HepG2 (cell line): ENCODE measurements around the gene FAM229B. TPM values are rescaled to one million over a fixed set of nuclear protein-coding genes. Genes with fewer than 3 reads are reported as not detected.

ENCODE experiments used
- ATF7 ChIP-seq, 2 experiments: fragments of 450-650 bp in 1 of 2; sonication (generic) in 1 of 2; formaldehyde crosslinking in 1 of 2; IDR thresholded peaks; 2 replicates each; pipeline versions ENCODE4 v1.4.0 to v1.6.1; 2016 to 2020; ENCODE audit warnings: antibody characterized with exemption in 1 of 2, mild to moderate bottlenecking in 1 of 2, missing genetic modification reagents in 1 of 2
- CHCHD3 ChIP-seq: sonication (generic); formaldehyde crosslinking; IDR thresholded peaks from 2 replicates; pipeline ENCODE4 v1.8.0; 2022; ENCODE audit warnings: mild to moderate bottlenecking, missing genetic modification reagents, moderate library complexity
- CTCF ChIP-seq: sonication (generic); formaldehyde crosslinking; IDR thresholded peaks from 2 replicates; pipeline ENCODE4 v1.5.0; 2020; ENCODE audit warnings: mild to moderate bottlenecking, missing genetic modification reagents, moderate library complexity
- DRAP1 ChIP-seq: IDR thresholded peaks from 2 replicates; pipeline ENCODE4 v1.6.1; 2016; ENCODE audit warnings: missing genetic modification reagents, missing compliant biosample characterization
- GMEB1 ChIP-seq: sonication (generic); formaldehyde crosslinking; IDR thresholded peaks from 2 replicates; pipeline ENCODE4 v1.5.1; 2020; ENCODE audit warnings: missing genetic modification reagents, mild to moderate bottlenecking, borderline replicate concordance
- GRHL1 ChIP-seq: sonication (generic); formaldehyde crosslinking; conservative IDR thresholded peaks from 2 replicates; pipeline ENCODE4 v1.8.0; 2022; ENCODE audit warnings: missing genetic modification reagents
- HOXA3 ChIP-seq: sonication (generic); formaldehyde crosslinking; IDR thresholded peaks from 2 replicates; pipeline ENCODE4 v1.5.0; 2020; ENCODE audit warnings: missing genetic modification reagents
- NCOA5 ChIP-seq: sonication (generic); formaldehyde crosslinking; IDR thresholded peaks from 2 replicates; pipeline ENCODE4 v1.4.0; 2020; ENCODE audit warnings: missing genetic modification reagents
- ZBTB21 ChIP-seq: sonication (generic); formaldehyde crosslinking; IDR thresholded peaks from 2 replicates; pipeline ENCODE4 v1.4.0; 2020; ENCODE audit warnings: missing genetic modification reagents
- ZBTB25 ChIP-seq: IDR thresholded peaks from 2 replicates; pipeline ENCODE4 v1.6.1; 2018; ENCODE audit warnings: missing genetic modification reagents
- ZNF18 ChIP-seq: sonication (generic); formaldehyde crosslinking; IDR thresholded peaks from 2 replicates; pipeline ENCODE4 v1.8.0; 2022; ENCODE audit warnings: mild to moderate bottlenecking, missing genetic modification reagents; ENCODE audit not compliant: insufficient replicate concordance
- ZNF281 ChIP-seq: sonication (generic); formaldehyde crosslinking; IDR thresholded peaks from 2 replicates; pipeline ENCODE4 v1.4.0; 2020; ENCODE audit warnings: missing genetic modification reagents, borderline replicate concordance
- ZNF557 ChIP-seq: sonication (generic); formaldehyde crosslinking; IDR thresholded peaks from 2 replicates; pipeline ENCODE4 v1.4.0; 2020; ENCODE audit warnings: missing genetic modification reagents
- ZNF678 ChIP-seq: sonication (generic); formaldehyde crosslinking; IDR thresholded peaks from 2 replicates; pipeline ENCODE4 v1.4.0; 2020; ENCODE audit warnings: mild to moderate bottlenecking, missing genetic modification reagents
- ZNF7 ChIP-seq: IDR thresholded peaks from 2 replicates; pipeline ENCODE4 v1.6.1; 2016; ENCODE audit warnings: missing biosample characterization, missing genetic modification reagents
- ZSCAN31 ChIP-seq: sonication (generic); formaldehyde crosslinking; IDR thresholded peaks from 2 replicates; pipeline ENCODE4 v1.5.0; 2020; ENCODE audit warnings: low read depth, mild to moderate bottlenecking, missing genetic modification reagents
- polyA plus RNA-seq, 8 experiments: library from polyadenylated mRNA; depleted of rRNA in 3 of 8; stranded (reverse) in 7 of 8; unstranded in 1 of 8; fragments of >200 nt; fragmentation: Illumina TruSeq in 4 of 8; extraction: Trizol in 4 of 8; gene quantifications; 2 replicates each; pipeline versions ENCODE4 v1.2.1 to v1.2.3, GENCODE V29; 2011 to 2016; ENCODE audit warnings: low read depth in 4 of 8, missing spikeins in 1 of 8, mixed read lengths in 1 of 8; ENCODE audit not compliant: insufficient read depth in 1 of 8
- total RNA-seq, 5 experiments: library from RNA; depleted of rRNA; stranded (reverse); fragments of >200 nt; fragmentation: Illumina TruSeq; extraction: Trizol; gene quantifications; 2 replicates each; pipeline ENCODE4 v1.2.3, GENCODE V29; 2016; ENCODE audit warnings: low read depth in 1 of 5

The FAM229B gene
- total and polyA plus RNA-seq, 2 of the 13 experiments (the other 11 are each of a cell fraction or from before 2014, with no cell fraction given): 11.3 to 19.5 TPM

- TF ChIP-seq ZNF18 (CRISPR knock-in tag) (no peak), CHCHD3 (CRISPR knock-in tag) (no peak), ZNF557 (CRISPR knock-in tag) (no peak), ZNF7 (no peak), ZSCAN31 (CRISPR knock-in tag) (peak; percentile 100), ZBTB25 (CRISPR knock-in tag) (no peak), HOXA3 (CRISPR knock-in tag) (no peak), GMEB1 (CRISPR knock-in tag) (no peak), ZNF281 (CRISPR knock-in tag) (no peak), DRAP1 (CRISPR knock-in tag) (no peak), GRHL1 (CRISPR knock-in tag) (no peak), NCOA5 (CRISPR knock-in tag) (no peak), ZBTB21 (no peak), ZNF678 (CRISPR knock-in tag) (no peak), ATF7 (IDR thresholded peaks at IDR 0.05) (no peak), ATF7 (CRISPR knock-in tag; IDR thresholded peaks at IDR 0.05) (no peak), CTCF (CRISPR knock-in tag) (peak; percentile 65)
Measured at GRCh38 chr6:112145080-112145573, 57.7 kb downstream of the FAM229B start (continued).
